SK-N-SH treated with all-trans-retinoic acid at 6 μM for 48 hours (cell line): ENCODE data around the gene TRAPPC2.

ENCODE experiments used
- ATAC-seq: fragments of 200-7000 bp; cut with Tn5 transposase; 3 replicates; pipeline ENCODE4 v1.9.1; 2020; ENCODE audit warnings: mild to moderate bottlenecking, moderate library complexity
- ARNTL ChIP-seq: fragments of 450-650 bp; formaldehyde crosslinking; IDR thresholded peaks from 2 replicates; pipeline ENCODE4 v1.5.0; 2020; ENCODE audit warnings: low read depth, mild to moderate bottlenecking, moderate library complexity, borderline replicate concordance
- BACH2 ChIP-seq: fragments of 250-450 bp; sonication (Bioruptor Pico); IDR thresholded peaks from 2 replicates; pipeline ENCODE4 v1.9.0; 2021; ENCODE audit warnings: mild to moderate bottlenecking, borderline replicate concordance
- CSDC2 ChIP-seq: fragments of 250-450 bp; sonication (Bioruptor Pico); IDR thresholded peaks from 2 replicates; pipeline ENCODE4 v1.5.0; 2020; ENCODE audit warnings: mild to moderate bottlenecking, moderate library complexity
- CSRNP3 ChIP-seq: fragments of 250-450 bp; sonication (Bioruptor Pico); IDR thresholded peaks from 2 replicates; pipeline ENCODE4 v1.5.1; 2021; ENCODE audit warnings: mild to moderate bottlenecking, moderate library complexity
- ESRRG ChIP-seq: fragments of 250-450 bp; sonication (Bioruptor Pico); IDR thresholded peaks from 2 replicates; pipeline ENCODE4 v1.6.1; 2021; ENCODE audit warnings: mild to moderate bottlenecking
- GLIS3 ChIP-seq: fragments of 250-450 bp; sonication (Bioruptor Pico); IDR thresholded peaks from 2 replicates; pipeline ENCODE4 v1.5.0; 2020; ENCODE audit warnings: mild to moderate bottlenecking, moderate library complexity
- ISL1 ChIP-seq: fragments of 250-450 bp; sonication (Bioruptor Pico); IDR thresholded peaks from 2 replicates; pipeline ENCODE4 v2.1.2; 2022; ENCODE audit warnings: mild to moderate bottlenecking, moderate library complexity
- OSR1 ChIP-seq: fragments of 250-450 bp; sonication (Bioruptor Pico); IDR thresholded peaks from 2 replicates; pipeline ENCODE4 v1.8.0; 2022; ENCODE audit warnings: moderate library complexity, mild to moderate bottlenecking, inconsistent platforms
- PATZ1 ChIP-seq: fragments of 250-450 bp; sonication (Bioruptor Pico); IDR thresholded peaks from 2 replicates; pipeline ENCODE4 v1.8.0; 2020; ENCODE audit warnings: mild to moderate bottlenecking, moderate library complexity, borderline replicate concordance
- PPARA ChIP-seq: fragments of 250-450 bp; sonication (Bioruptor Pico); IDR thresholded peaks from 2 replicates; pipeline ENCODE4 v1.5.0; 2020; ENCODE audit warnings: mild to moderate bottlenecking, borderline replicate concordance
- RARB ChIP-seq: fragments of 250-450 bp; sonication (Bioruptor Pico); IDR thresholded peaks from 2 replicates; pipeline ENCODE4 v1.8.0; 2021; ENCODE audit warnings: mild to moderate bottlenecking, moderate library complexity
- SNAI2 ChIP-seq: fragments of 250-450 bp; sonication (Bioruptor Pico); IDR thresholded peaks from 2 replicates; pipeline ENCODE4 v1.5.0; 2020; ENCODE audit warnings: mild to moderate bottlenecking, moderate library complexity
- TCF4 ChIP-seq: fragments of 250-450 bp; sonication (Bioruptor Pico); IDR thresholded peaks from 2 replicates; pipeline ENCODE4 v1.8.0; 2021; ENCODE audit warnings: mild to moderate bottlenecking, moderate library complexity, borderline replicate concordance
- TOX ChIP-seq: fragments of 250-450 bp; sonication (Bioruptor Pico); IDR thresholded peaks from 2 replicates; pipeline ENCODE4 v1.8.0; 2021; ENCODE audit warnings: mild to moderate bottlenecking, moderate library complexity, borderline replicate concordance
- TSHZ2 ChIP-seq: fragments of 250-450 bp; sonication (Bioruptor Pico); IDR thresholded peaks from 2 replicates; pipeline ENCODE4 v1.5.0; 2020; ENCODE audit warnings: mild to moderate bottlenecking, moderate library complexity
- ZC3H10 ChIP-seq: fragments of 250-450 bp; sonication (Bioruptor Pico); IDR thresholded peaks from 2 replicates; pipeline ENCODE4 v1.5.1; 2021; ENCODE audit warnings: mild to moderate bottlenecking, moderate library complexity
- ZFP3 ChIP-seq: fragments of 250-450 bp; sonication (Bioruptor Pico); IDR thresholded peaks from 2 replicates; pipeline ENCODE4 v1.5.0; 2020; ENCODE audit warnings: mild to moderate bottlenecking, moderate library complexity
- ZFP30 ChIP-seq: fragments of 450-650 bp; formaldehyde crosslinking; IDR thresholded peaks from 2 replicates; pipeline ENCODE4 v1.5.0; 2022; ENCODE audit warnings: mild to moderate bottlenecking, moderate library complexity
- ZNF565 ChIP-seq: fragments of 450-650 bp; formaldehyde crosslinking; conservative IDR thresholded peaks from 2 replicates; pipeline ENCODE4 v1.5.0; 2020; ENCODE audit warnings: low read depth, mild to moderate bottlenecking, moderate library complexity
- ZNF70 ChIP-seq: fragments of 450-650 bp; formaldehyde crosslinking; IDR thresholded peaks from 2 replicates; pipeline ENCODE4 v1.5.0; 2020; ENCODE audit warnings: mild to moderate bottlenecking, moderate library complexity
- ZNF8 ChIP-seq: fragments of 450-650 bp; formaldehyde crosslinking; IDR thresholded peaks from 2 replicates; pipeline ENCODE4 v1.5.0; 2020; ENCODE audit warnings: mild to moderate bottlenecking, moderate library complexity
- TF ChIP-seq, protein P1 (sequence below): fragments of 250-450 bp; sonication (Bioruptor Pico); IDR thresholded peaks from 2 replicates; pipeline ENCODE4 v1.8.0; 2021; ENCODE audit warnings: low read depth, mild to moderate bottlenecking, moderate library complexity, borderline replicate concordance
- TF ChIP-seq, protein P2 (sequence below): fragments of 250-450 bp; sonication (Bioruptor Pico); IDR thresholded peaks from 2 replicates; pipeline ENCODE4 v1.5.1; 2020; ENCODE audit warnings: low read depth, mild to moderate bottlenecking, moderate library complexity

The TRAPPC2 gene

GRCh38 chrX:13754765-13755164 lies 20.3 kb upstream of the TRAPPC2 start:
- ATAC-seq, result no peak
- TF ChIP-seq CSRNP3 (no peak), ZNF8 (no peak), ZNF565 (no peak), BACH2 (CRISPR knock-in tag) (no peak), ZFP30 (CRISPR knock-in tag) (no peak), ISL1 (CRISPR knock-in tag) (no peak), GLIS3 (no peak), CSDC2 (no peak), TOX (CRISPR knock-in tag) (no peak), ARNTL (CRISPR knock-in tag) (no peak), RARB (no peak), SNAI2 (CRISPR knock-in tag) (no peak), ESRRG (CRISPR knock-in tag) (no peak), PATZ1 (CRISPR knock-in tag) (no peak), OSR1 (no peak), ZNF70 (CRISPR knock-in tag) (no peak), PPARA (CRISPR knock-in tag) (no peak), ZFP3 (no peak)
- TF ChIP-seq, protein P1, sequence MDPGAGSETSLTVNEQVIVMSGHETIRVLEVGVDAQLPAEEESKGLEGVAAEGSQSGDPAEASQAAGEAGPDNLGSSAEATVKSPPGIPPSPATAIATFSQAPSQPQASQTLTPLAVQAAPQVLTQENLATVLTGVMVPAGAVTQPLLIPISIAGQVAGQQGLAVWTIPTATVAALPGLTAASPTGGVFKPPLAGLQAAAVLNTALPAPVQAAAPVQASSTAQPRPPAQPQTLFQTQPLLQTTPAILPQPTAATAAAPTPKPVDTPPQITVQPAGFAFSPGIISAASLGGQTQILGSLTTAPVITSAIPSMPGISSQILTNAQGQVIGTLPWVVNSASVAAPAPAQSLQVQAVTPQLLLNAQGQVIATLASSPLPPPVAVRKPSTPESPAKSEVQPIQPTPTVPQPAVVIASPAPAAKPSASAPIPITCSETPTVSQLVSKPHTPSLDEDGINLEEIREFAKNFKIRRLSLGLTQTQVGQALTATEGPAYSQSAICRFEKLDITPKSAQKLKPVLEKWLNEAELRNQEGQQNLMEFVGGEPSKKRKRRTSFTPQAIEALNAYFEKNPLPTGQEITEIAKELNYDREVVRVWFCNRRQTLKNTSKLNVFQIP (CRISPR knock-in tag), result no peak

DNA sequence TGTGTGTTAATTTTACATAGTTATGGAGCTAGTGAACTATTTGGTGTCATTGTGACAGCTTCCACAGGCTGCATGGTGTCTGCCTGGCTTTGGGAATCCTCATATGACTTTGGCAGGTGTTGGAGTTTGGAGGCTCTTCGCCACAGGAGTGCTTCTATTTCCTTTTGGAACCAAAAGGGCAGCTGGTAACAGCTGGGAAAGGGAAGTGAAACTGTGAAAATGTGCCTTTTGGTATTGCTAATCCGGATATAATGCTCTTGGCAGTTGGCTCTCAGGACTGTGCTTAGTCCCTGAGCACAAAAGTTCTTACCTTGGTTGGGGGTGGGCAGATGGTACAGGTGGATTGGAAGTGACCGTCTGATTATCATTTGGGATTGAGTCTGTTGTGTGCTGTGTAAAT lies 18.2 kb upstream of the TRAPPC2 start:
- TF ChIP-seq ZNF70 (CRISPR knock-in tag) (no peak), RARB (no peak), TOX (CRISPR knock-in tag) (no peak), ZC3H10 (CRISPR knock-in tag) (no peak), SNAI2 (CRISPR knock-in tag) (no peak), ZFP3 (no peak), ISL1 (CRISPR knock-in tag) (no peak), CSRNP3 (no peak), CSDC2 (no peak), ZNF565 (no peak), TSHZ2 (CRISPR knock-in tag) (no peak), GLIS3 (no peak), PPARA (CRISPR knock-in tag) (no peak), TCF4 (no peak), ZFP30 (CRISPR knock-in tag) (no peak), OSR1 (no peak), ZNF8 (no peak), BACH2 (CRISPR knock-in tag) (no peak)
- TF ChIP-seq, protein P2, sequence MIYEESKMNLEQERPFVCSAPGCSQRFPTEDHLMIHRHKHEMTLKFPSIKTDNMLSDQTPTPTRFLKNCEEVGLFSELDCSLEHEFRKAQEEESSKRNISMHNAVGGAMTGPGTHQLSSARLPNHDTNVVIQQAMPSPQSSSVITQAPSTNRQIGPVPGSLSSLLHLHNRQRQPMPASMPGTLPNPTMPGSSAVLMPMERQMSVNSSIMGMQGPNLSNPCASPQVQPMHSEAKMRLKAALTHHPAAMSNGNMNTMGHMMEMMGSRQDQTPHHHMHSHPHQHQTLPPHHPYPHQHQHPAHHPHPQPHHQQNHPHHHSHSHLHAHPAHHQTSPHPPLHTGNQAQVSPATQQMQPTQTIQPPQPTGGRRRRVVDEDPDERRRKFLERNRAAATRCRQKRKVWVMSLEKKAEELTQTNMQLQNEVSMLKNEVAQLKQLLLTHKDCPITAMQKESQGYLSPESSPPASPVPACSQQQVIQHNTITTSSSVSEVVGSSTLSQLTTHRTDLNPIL (CRISPR knock-in tag), result no peak
- ATAC-seq, result no peak
